Neural progenitor cell (in vitro differentiated cells): ENCODE results near the gene MAD2L1BP. TPM values are rescaled to one million over a fixed set of nuclear protein-coding genes. Genes with fewer than 3 reads are reported as not detected.

ENCODE experiments used
- DNase-seq: peaks from one replicate; pipeline ENCODE4 v3.0.0-alpha.2; 2016; ENCODE audit warnings: low spot score
- H2AFZ ChIP-seq: fragments of 200-600 bp; sonication (generic); replicated peaks from 2 replicates; pipeline ENCODE4 v1.6.1; 2016; ENCODE audit warnings: antibody characterized with exemption
- H3F3A ChIP-seq: fragments of 200-600 bp; sonication (generic); 2 replicates; pipeline ENCODE4 v1.6.1; 2016; ENCODE audit warnings: antibody characterized with exemption, low read depth
- H3K27ac ChIP-seq: fragments of 200-600 bp; sonication (generic); 2 replicates; pipeline ENCODE4 v1.5.1; 2016; ENCODE audit warnings: mild to moderate bottlenecking
- H3K27me3 ChIP-seq: fragments of 200-600 bp; sonication (generic); 2 replicates; pipeline ENCODE4 v1.6.1; 2016; ENCODE audit warnings: mild to moderate bottlenecking, moderate library complexity
- H3K36me3 ChIP-seq: fragments of 200-600 bp; sonication (generic); 2 replicates; pipeline ENCODE4 v1.5.1; 2016
- H3K4me1 ChIP-seq: fragments of 200-600 bp; sonication (generic); 2 replicates; pipeline ENCODE4 v1.6.1; 2016; ENCODE audit warnings: mixed run types
- H3K4me2 ChIP-seq: fragments of 200-600 bp; sonication (generic); 2 replicates; pipeline ENCODE4 v1.6.1; 2016
- H3K4me3 ChIP-seq: fragments of 200-600 bp; sonication (generic); 2 replicates; pipeline ENCODE4 v1.5.1; 2016
- H3K79me2 ChIP-seq: fragments of 200-600 bp; sonication (generic); 2 replicates; pipeline ENCODE4 v1.6.1; 2016; ENCODE audit warnings: low read depth
- H3K9ac ChIP-seq: fragments of 200-600 bp; sonication (generic); 2 replicates; pipeline ENCODE4 v1.6.1; 2016
- H3K9me3 ChIP-seq: fragments of 200-600 bp; sonication (generic); 2 replicates; pipeline ENCODE4 v1.5.1; 2016; ENCODE audit warnings: low read depth
- H4K20me1 ChIP-seq: fragments of 200-600 bp; sonication (generic); 2 replicates; pipeline ENCODE4 v1.6.1; 2016; ENCODE audit warnings: low read depth
- H3K27ac Mint-ChIP-seq: 3 replicates; pipeline ENCODE4 v1.8.0; 2021; ENCODE audit warnings: mixed read lengths
- H3K27me3 Mint-ChIP-seq: 2 replicates; pipeline ENCODE4 v1.8.0; 2022; ENCODE audit warnings: low read depth, mild to moderate bottlenecking, inconsistent platforms, moderate library complexity, mixed read lengths; ENCODE audit not compliant: insufficient read depth
- H3K36me3 Mint-ChIP-seq: 3 replicates; pipeline ENCODE4 v1.8.0; 2021; ENCODE audit warnings: mixed read lengths
- H3K4me1 Mint-ChIP-seq: 3 replicates; pipeline ENCODE4 v1.8.0; 2021; ENCODE audit warnings: mixed read lengths
- H3K4me3 Mint-ChIP-seq: 3 replicates; pipeline ENCODE4 v1.8.0; 2021; ENCODE audit warnings: mild to moderate bottlenecking, moderate library complexity, mixed read lengths
- H3K9me3 Mint-ChIP-seq: 3 replicates; pipeline ENCODE4 v1.8.0; 2020; ENCODE audit warnings: mixed read lengths
- EZH2 ChIP-seq: fragments of 200-600 bp; sonication (generic); IDR thresholded peaks from 2 replicates; pipeline ENCODE4 v1.6.1; 2017; ENCODE audit warnings: antibody characterized with exemption, mild to moderate bottlenecking, moderate library complexity
- EZH2phosphoT487 ChIP-seq: fragments of 200-600 bp; sonication (generic); IDR thresholded peaks from 2 replicates; pipeline ENCODE4 v1.6.1; 2017; ENCODE audit warnings: antibody characterized with exemption
- total RNA-seq: library from RNA; depleted of rRNA; stranded (reverse); fragments of >200 nt; gene quantifications from 2 replicates; pipeline ENCODE4 v1.2.3, GENCODE V29; 2015; ENCODE audit warnings: low replicate concordance
- TF ChIP-seq, protein P1 (sequence below): fragments of 200-600 bp; sonication (generic); IDR thresholded peaks from 2 replicates; pipeline ENCODE4 v1.5.1; 2017; ENCODE audit warnings: antibody characterized with exemption, mild to moderate bottlenecking

MAD2L1BP gene
- total RNA-seq, 1 donor from 2014 or later = 52.0 TPM

DNA sequence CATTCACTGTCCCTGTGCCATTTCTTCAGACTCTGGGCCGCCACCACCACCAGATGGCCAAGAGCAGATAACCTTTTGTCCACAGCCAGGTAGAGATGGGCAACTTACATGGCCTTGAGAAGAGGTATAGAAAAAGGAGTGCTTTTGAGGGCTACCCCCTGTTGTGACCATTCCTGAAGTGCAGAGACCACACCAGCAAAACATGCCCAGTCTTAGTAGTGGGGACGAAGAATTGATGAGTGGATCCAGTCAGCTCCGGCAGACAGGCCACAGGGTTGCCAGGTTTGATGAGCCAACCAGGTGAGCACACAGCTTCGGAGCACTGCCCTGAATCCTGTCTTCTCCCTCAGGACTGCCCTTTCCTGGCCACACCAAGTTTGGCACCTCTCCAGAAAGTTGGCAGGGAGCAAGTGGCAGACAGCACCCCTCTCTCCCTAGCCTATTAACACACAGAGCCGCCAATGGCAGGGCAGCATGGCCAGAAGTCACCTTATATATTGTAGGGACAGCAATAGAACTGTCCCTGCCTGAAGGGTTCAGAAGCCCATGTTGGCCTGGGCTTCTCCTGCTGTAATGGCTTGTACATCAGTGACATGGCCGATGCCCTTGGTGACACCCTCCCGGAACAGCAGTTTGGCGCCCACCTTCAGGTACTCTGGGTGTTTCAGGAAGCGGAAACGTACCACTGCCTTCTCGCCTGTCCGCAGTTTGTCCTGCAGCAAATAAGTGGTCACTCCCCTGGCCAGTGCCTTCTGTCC, 14.4 kb upstream of the MAD2L1BP start:
- H4K20me1 ChIP-seq = no peaks in the 10 kb centered on the region
- no peaks in the 10 kb centered on the region for H3K27me3 Mint-ChIP-seq
- DNase-seq = no peak
- H3K9me3 ChIP-seq = no peaks in the 10 kb centered on the region
- H2AFZ ChIP-seq = no peak overlapping the region
- TF ChIP-seq EZH2phosphoT487 = no peak
- TF ChIP-seq, protein P1, sequence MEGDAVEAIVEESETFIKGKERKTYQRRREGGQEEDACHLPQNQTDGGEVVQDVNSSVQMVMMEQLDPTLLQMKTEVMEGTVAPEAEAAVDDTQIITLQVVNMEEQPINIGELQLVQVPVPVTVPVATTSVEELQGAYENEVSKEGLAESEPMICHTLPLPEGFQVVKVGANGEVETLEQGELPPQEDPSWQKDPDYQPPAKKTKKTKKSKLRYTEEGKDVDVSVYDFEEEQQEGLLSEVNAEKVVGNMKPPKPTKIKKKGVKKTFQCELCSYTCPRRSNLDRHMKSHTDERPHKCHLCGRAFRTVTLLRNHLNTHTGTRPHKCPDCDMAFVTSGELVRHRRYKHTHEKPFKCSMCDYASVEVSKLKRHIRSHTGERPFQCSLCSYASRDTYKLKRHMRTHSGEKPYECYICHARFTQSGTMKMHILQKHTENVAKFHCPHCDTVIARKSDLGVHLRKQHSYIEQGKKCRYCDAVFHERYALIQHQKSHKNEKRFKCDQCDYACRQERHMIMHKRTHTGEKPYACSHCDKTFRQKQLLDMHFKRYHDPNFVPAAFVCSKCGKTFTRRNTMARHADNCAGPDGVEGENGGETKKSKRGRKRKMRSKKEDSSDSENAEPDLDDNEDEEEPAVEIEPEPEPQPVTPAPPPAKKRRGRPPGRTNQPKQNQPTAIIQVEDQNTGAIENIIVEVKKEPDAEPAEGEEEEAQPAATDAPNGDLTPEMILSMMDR = no peak
- H3K9ac ChIP-seq = no peak overlapping the region
- peak overlapping the region; percentile 17 for H3K27ac Mint-ChIP-seq
- no peaks in the 10 kb centered on the region for H3K4me1 ChIP-seq
- H3K27me3 ChIP-seq = no peaks in the 10 kb centered on the region
- H3K79me2 ChIP-seq = no peaks in the 10 kb centered on the region
- no peaks in the 10 kb centered on the region for H3K36me3 ChIP-seq
- peaks cover 16% of the 10 kb centered on the region for H3F3A ChIP-seq
- peaks cover 37% of the 10 kb centered on the region for H3K36me3 Mint-ChIP-seq
- no peaks in the 10 kb centered on the region for H3K9me3 Mint-ChIP-seq
- no peaks in the 10 kb centered on the region for H3K4me1 Mint-ChIP-seq
- no peak overlapping the region for H3K4me2 ChIP-seq
- no peak overlapping the region for H3K4me3 ChIP-seq
- H3K4me3 Mint-ChIP-seq = no peak overlapping the region
- H3K27ac ChIP-seq = no peak overlapping the region

DNA sequence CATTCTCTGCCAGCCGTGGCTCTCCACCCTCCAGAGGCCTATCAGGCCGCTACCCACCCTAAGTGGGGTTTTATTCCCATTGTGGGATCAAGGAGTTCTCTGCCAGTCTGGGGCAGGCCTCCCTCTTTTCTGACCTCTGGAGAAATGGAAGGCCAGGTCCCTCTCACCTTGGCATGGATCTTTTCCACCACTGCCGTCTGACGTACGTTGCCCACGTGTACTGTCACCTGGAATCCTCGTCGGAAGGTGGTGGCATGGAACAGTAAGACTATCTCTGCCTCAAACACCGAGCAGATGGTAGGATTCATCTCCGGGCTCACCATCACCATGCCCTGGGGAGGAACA, 13.8 kb upstream of the MAD2L1BP start:
- Histone ChIP-seq H3K79me2 (no peaks in the 10 kb centered on the region), H4K20me1 (peaks cover under 1% of the 10 kb centered on the region), H3K9ac (no peak overlapping the region), H3F3A (peaks cover 13% of the 10 kb centered on the region), H2AFZ (no peak overlapping the region), H3K36me3 (no peaks in the 10 kb centered on the region), H3K9me3 (no peaks in the 10 kb centered on the region), H3K27ac (no peak overlapping the region), H3K4me2 (no peak overlapping the region), H3K4me3 (no peak overlapping the region), H3K27me3 (no peaks in the 10 kb centered on the region), H3K4me1 (no peaks in the 10 kb centered on the region)
- peaks cover under 1% of the 10 kb centered on the region for H3K4me1 Mint-ChIP-seq
- DNase-seq = no peak
- H3K9me3 Mint-ChIP-seq = no peaks in the 10 kb centered on the region
- TF ChIP-seq, protein P1 = no peak
- TF ChIP-seq EZH2phosphoT487 (no peak), EZH2 (no peak)
- H3K4me3 Mint-ChIP-seq = no peak overlapping the region
- peak overlapping the region; percentile 62 for H3K27ac Mint-ChIP-seq
- H3K27me3 Mint-ChIP-seq = no peaks in the 10 kb centered on the region
- peaks cover 42% of the 10 kb centered on the region for H3K36me3 Mint-ChIP-seq

DNA sequence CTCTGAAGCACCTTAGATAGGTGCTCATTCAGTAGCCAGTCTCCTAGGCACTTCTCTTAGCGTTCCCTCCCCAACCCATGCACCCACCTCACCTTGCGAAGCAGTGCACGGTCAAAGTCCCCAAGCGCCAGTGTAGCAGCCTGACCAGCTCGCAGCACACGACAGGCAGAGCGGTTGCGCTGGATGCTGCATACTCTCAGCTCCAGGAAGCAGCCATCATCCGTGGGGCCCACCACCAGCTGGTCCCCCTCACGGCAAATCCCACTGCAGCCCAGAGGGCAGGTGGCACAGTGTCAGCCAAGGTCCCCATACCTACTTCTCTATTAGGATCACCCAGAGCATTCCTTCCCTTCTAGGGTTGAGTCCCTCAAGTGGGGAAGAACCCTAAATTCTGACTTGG, 13.1 kb upstream of the MAD2L1BP start:
- TF ChIP-seq EZH2 = no peak
- TF ChIP-seq, protein P1 = no peak
- TF ChIP-seq EZH2phosphoT487 = no peak
- no peaks in the 10 kb centered on the region for H3K27me3 Mint-ChIP-seq
- H3K4me3 Mint-ChIP-seq = no peak overlapping the region
- peaks cover 6% of the 10 kb centered on the region for H3K79me2 ChIP-seq
- no peak overlapping the region for H3K4me2 ChIP-seq
- peaks cover 8% of the 10 kb centered on the region for H3K4me1 Mint-ChIP-seq
- no peak for DNase-seq
- H3K4me1 ChIP-seq = no peaks in the 10 kb centered on the region
- H3K4me3 ChIP-seq = no peak overlapping the region
- H4K20me1 ChIP-seq = peaks cover 7% of the 10 kb centered on the region
- H3K27ac ChIP-seq = no peak overlapping the region
- no peaks in the 10 kb centered on the region for H3K36me3 ChIP-seq
- H3K9me3 ChIP-seq = no peaks in the 10 kb centered on the region
- no peak overlapping the region for H3K27ac Mint-ChIP-seq
- H3K9me3 Mint-ChIP-seq = no peaks in the 10 kb centered on the region
- H3K27me3 ChIP-seq = no peaks in the 10 kb centered on the region
- H3F3A ChIP-seq = peaks cover 9% of the 10 kb centered on the region
- peaks cover 48% of the 10 kb centered on the region for H3K36me3 Mint-ChIP-seq
- H2AFZ ChIP-seq = no peak overlapping the region
- H3K9ac ChIP-seq = no peak overlapping the region
